Mammary epithelial cell (primary cell): ENCODE measurements around the gene ODAD4.

Experiments
- CTCF ChIP-seq, 2 donors: IDR thresholded peaks in 1 of 2; conservative IDR thresholded peaks in 1 of 2; 2 replicates each; pipeline ENCODE4 v1.5.1; 2011 to 2012; ENCODE audit warnings: inconsistent platforms in 2 of 2, low read length in 2 of 2, mild to moderate bottlenecking in 2 of 2, control low read depth in 1 of 2, low read depth in 1 of 2; ENCODE audit not compliant: insufficient read depth in 1 of 2; ENCODE audit errors: extremely low read depth in 1 of 2
- EZH2 ChIP-seq: IDR thresholded peaks from 2 replicates; pipeline ENCODE4 v1.6.1; 2012; ENCODE audit warnings: low read length, inconsistent platforms, borderline replicate concordance

- TF ChIP-seq CTCF (conservative IDR thresholded peaks at IDR 0.05 in 1 of 2, IDR thresholded peaks at IDR 0.05 in 1 of 2; ENCODE audit: extremely low read depth in 1 of 2, insufficient read depth in 1 of 2, low read depth in 1 of 2, low read length in 2 of 2) (no peak), EZH2 (no peak)
Observed at GRCh38 chr17:41973408-41973811, 43.0 kb downstream of the ODAD4 start.
